ENCODE data around the gene ZNF70.
A peak's percentile ranks its signal among the peaks of the same experiment; 100 is the strongest.
"Not testable (repeated sequence)": the region's sequence is repeated elsewhere in the genome, so short reads cannot be mapped to it uniquely, and the experiment has no call there.

ZNF70 gene

DNA sequence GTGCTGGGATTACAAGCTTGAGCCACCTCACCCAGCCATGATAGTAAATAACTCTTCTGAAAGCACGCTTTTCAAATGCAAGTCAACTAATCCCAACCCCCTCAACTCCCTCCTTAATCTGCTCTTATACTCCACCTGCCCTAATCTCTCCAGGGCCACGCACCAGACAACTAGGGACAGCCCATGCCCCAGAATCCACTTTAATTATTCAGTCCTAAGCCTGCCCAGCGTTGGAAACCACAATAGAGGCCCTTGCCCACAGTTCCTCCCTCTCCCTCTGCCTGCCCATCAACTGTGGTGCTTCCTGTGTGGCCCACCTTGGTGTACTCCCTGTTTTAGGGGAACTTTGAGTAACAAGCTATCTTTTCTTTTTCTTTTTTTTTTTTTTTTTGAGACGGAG lies 6.0 kb upstream of the ZNF70 start:
- DNase-seq (ENCODE audit: low spot score): no peak

DNA sequence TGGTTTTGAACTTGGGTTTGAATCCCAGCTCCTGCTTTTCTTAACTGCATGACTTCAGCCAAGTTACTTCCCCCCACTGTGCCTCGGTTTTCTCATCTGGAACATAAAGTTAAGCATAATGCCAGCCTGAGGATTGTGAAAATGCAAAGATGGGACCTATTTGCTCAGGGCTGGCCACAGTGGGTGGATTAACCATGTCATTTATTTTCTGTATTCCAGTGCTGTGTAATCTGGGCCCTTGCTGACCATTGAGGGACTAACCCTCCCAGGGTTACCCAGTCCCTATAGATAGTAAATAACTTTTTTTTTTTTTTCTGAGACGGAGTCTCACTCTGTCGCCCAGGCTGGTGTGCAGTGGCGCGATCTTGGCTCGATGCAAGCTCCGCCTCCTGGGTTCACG lies 4.8 kb upstream of the ZNF70 start:
- DNase-seq (ENCODE audit: low spot score): no peak

DNA sequence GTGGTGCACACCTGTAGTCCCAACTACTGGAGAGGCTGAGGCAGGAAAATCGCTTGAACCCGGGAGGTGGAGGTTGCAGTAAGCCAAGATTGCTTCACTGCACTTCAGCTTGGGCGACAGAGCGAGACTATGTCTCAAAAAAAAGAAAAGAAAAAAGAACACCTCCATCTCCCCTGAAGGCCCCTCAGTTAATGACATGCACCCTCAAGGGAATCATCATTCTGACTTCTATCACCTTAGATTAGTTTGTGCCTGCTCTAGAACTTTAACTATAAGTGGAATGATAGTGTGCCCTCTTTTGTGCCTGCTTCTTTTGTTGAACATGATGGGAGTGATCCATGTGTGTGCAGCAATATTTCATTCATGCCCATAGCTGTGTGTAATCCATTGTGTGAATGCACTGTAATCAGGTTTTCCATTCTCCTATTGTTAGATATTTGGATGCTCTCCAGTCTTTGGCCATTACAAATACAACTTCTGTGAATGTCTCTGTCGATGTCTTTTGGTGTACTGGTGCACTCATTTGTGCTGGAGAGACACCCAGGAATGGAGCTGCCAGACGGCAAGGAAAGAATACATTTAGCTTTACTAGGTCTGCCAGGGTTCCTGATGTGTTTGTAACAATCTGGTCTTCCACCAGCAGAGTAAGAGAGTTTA lies 4.2 kb upstream of the ZNF70 start:
- DNase-seq (ENCODE audit: low spot score): no peak

DNA sequence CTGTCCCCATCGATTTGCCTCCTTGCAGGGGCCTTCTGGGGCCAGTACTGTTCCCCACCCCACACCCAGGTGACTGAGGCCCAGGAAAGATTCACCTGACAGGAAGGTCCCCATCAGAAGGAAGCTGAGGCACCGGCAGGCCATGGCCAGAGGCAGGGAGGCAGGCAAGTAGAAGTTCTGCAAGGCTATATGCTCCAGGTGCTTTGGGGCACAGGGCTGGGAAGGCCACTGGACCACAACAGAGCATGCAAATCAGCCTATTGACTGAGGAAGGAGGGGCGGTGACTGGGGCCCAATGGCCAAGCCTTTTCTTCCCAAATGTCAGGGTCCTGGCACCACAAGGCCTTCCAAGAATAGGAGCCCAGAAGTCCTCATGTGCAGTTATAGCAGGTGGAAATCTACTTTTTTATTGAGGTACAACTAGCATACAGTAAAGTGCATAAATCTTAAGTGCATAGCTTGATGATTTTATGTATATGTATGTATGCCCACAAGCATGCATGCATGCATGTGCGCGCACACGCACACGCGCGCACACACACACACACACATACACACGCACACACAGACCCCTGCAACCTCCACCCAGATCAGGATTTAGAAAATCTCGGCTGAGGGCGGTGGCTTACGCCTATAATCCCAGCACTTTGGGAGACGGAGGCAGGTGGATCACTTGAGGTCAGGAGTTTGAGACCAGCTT lies 3.5 kb upstream of the ZNF70 start, which contains the start of gene VPREB3:
Gene VPREB3, minus strand, starts transcription at position 206 of the 700 bp plus-strand sequence. Its CDS starts 62 bp downstream, at position 144.
- DNase-seq (ENCODE audit: low spot score): no peak

DNA sequence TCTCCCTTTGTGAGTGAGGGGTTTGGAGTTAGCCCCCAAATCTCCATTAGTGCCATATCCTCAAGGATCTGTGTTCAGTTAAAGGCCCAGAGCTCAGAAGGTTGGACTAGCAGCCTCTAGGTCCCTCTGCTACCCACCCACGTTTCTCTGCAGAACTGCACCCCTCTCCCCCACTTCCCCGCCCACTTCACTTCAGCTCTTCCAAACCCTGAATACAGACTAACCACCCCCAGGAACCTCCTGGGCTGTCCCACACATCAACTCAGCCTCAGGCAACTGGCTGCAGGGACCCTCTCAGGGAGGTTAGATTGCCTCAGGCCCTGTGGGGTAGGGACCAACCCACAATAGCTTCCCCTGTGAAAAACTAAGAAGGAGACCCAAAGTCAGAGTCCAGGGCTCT lies 2.5 kb upstream of the ZNF70 start:
- DNase-seq (ENCODE audit: low spot score): no peak

DNA sequence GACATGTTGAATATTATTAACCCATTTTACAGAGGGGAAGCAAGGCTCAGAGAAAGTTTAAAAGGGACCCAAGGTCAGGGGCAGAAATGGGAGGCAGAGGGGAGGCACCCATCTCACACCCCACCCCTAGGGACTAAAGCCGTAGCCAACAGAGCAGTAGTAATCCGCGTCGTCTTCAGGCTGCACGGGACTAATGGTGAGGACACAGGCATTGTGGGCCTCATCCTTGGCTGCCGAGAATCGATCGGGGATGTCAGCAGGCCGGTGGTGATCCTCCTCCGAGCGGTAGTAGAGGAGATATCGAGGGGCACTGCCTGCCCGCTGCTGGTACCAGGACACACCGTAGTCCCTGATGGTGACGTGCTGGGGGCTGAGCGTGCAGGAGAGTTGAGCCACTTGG lies 1.8 kb upstream of the ZNF70 start:
- DNase-seq (ENCODE audit: low spot score): no peak

DNA sequence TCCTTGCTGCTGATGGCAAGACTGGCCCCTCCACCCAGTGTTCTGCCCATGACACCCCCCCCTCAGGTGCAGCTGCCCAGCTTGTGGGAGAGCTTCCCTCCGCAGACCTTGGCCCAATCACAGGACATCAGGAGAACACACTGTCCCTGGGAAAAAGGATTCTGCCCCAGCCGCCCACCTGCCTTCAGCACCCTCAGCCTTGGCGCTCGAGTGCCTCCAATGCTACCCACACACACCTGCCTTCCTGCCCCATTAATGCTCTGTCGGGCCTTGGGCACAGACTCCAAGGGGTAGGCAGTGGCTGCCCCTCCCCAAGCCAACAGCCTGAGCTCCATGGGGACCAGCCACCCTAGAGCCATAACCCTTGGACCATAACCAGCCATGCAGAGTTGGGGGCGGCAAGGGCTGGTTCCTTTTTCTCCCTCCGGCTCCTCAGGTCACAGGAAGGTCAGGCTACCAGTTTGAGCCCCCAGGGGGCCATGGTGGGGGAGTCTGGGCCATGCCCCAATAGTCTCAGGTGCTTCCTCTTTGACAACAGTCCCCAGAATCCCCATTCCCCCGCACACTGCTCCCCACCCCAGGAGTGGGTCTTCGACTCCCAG lies 1.3 kb upstream of the ZNF70 start:
- DNase-seq (ENCODE audit: low spot score): no peak

DNA sequence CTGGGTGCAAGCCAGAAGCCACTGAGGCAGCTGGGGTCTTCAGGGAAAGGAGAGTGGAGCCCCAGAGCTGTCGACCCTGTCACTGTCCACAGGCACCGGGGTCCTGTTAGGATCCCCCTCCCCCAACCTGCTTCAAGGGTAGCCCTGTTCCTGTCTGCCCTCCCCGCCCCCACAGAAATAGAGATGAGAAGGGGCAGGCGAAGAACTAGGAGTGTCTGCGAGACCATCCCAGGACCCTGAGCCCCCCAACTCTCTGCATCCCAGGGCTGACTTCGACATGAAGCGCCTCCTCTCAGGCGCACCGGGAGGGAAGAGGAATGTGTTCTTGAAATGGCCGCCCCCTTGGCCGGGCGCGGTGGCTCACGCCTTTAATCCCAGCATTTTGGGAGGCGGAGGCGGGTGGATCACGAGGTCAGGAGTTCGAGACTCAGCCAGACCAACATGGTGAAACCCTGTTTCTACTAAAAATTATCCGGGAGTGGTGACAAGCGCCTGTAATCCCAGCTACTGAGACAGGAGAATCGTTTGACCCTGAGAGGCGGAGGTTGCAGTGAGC lies 607 bp upstream of the ZNF70 start:
- peak; percentile 36 for DNase-seq (ENCODE audit: low spot score)

DNA sequence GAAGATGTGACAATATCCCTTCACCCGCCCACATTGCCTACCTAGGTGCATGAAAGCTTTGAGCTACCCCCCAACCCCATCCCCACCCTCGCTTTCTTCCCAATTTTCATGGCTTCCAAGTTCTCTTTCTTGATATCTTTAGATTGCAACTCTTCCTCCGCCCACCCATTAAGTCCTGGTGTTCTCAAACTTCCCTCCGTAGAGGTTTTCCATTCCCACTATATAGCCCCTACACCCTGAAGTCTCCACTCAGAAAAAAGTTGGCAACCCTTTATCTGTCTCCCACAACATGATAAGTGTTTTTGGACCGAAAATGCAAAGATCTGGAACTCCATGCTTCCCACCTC lies 572 bp downstream of the ZNF70 start:
- DNase-seq (ENCODE audit: low spot score): no peak

DNA sequence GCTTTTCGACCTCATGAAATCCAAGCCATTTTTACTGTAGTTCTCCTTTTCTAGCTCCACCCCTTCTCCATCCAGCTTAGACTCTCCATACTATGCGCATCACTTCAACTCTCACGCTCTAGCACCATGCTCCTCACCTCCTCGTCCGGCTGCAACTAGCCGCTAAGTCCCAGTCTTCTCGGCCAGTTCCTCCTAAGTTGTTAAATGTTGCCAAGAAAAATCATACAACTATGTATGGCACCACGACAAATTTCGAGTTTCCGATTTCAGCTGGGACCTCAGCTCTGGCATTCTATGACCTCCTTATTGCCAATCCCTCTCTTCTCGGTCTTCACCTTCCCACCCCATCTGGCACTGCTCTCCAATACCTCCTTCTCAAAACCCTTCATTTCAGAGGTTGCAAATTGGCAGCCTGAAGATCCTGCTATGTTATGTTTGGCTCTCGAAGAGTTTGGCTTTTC lies 1.0 kb downstream of the ZNF70 start:
- no peak for DNase-seq (ENCODE audit: low spot score)

DNA sequence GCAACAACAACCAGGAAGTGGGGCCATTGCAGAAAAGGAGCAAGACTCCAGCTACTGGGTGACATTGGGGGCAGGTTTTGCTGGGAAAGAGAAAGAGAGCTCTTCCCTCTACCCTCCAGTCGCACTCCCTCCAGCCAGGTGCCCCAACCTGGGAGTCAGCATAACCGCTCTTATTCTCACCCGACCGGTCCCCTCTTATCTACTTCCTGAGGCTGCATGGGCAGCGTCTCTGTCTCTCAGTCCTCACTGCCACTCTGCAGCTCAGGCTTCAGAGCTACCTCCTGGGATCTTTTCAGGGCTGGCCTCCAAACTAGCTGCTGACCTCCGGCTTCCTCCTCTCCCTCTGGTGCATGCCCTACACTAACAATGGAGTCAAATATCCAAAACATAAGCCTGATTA lies 5.1 kb downstream of the ZNF70 start:
- DNase-seq (ENCODE audit: low spot score): no peak

DNA sequence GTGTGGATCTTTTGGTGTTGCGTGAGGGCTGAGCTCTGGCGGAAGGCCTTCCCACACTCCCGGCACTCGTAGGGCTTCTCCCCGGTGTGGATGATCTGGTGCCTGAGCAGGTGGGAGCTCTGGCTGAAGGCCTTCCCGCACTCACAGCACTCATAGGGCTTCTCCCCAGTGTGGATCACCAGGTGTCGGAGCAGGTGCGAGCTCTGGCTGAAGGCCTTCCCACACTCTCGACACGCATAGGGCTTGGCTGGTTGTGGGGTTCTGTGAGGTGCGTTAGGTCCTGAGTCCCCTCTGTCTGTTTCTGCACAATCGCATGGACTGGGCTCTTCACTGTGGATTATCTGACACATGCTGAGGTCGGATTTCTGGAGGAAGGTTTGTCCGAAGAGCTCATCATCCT lies 6.4 kb downstream of the ZNF70 start:
- no peak for DNase-seq (ENCODE audit: low spot score)

DNA sequence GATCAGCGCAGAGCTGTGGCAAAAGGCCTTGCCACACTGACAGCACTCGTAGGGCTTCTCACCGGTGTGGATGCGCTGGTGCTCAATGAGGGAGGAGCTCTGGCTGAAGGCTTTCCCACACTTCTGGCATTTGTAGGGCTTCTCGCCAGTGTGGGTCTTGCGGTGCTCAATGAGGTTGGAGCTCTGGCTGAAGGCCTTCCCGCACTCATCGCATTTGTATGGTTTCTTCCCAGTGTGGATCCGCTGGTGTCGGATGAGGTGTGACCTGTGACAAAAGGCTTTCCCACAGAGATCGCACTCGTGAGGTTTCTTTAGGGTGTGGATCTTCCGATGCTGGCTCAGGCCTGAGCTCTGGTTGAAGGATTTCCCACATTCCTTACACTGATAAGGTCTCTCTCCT lies 6.9 kb downstream of the ZNF70 start:
- no peak for DNase-seq (ENCODE audit: low spot score)

DNA sequence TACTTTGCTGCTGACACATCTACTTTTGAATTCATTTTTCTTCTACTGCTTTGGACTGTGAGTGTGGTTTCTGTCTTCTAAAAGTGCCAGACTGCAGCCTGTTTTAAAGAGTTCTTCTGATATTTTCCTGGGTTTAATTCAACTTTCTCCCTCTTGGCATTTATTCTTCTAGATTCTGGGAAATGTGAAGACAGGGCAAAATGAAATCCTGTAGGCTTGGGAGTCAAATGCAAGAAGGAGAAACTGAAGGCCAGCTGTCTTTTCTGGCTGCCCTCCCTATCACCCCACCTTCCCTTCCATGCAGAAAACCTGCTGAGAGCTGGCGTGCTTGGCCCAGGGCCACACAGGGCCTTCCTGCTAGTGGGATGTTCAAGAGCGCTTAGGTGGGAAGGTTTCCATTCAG lies 7.6 kb downstream of the ZNF70 start:
- peak; percentile 64 for DNase-seq (ENCODE audit: low spot score)

DNA sequence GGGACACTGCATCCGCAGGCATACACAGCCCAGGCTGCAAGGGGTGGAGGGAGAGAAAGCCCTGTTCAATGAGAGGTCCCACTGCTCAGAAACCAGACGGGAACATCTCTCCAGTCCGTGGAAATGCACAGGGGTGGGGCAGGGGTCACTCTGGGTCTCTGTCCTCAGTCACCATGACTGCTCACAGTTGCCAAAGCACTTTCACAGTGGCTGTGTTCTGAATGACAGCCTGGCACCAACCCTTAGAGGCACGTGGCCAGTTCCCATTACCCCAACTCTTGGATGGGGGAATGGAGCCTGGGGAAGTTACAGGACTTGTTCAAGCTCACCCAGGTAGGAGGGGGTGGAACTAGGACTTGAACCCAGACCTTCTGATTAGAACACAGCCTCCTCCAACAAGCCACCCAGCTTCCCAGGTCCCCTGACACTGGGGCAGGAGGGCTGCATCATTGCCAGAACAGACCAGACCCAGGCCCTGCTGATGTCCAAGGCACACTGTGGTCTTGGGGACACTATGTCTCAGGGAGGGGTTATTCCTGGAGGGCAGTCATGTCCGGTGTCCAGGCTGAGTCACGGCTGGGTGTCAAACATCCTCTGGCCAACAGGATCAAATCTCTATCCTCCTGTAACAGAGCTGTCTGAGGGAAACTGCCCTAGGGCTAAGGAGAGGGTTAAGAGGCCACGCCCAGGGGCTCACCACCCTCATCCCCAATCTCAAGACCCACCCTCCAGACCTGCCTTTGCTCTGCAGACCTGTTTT lies 8.2 kb downstream of the ZNF70 start:
- DNase-seq (ENCODE audit: low spot score): no peak

DNA sequence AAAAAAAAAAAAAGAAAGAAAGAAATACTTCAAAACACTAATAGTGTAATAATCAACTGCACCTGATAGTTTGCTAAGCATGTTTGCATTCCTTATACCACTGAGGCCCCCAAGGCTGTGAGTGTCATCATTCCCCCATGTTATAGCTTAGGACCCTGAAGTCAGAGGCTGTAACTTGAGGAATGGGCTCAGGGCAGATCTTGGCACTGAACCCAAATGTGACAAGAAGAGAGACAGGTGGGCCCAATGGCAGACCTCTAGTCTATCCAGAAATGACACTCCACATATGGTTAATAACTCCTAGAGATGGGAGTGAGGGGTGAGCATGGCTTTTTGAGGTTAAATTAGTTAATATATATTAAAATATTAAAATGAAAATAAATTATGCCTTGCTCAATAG lies 13.2 kb downstream of the ZNF70 start:
- DNase-seq (ENCODE audit: low spot score): no peak

DNA sequence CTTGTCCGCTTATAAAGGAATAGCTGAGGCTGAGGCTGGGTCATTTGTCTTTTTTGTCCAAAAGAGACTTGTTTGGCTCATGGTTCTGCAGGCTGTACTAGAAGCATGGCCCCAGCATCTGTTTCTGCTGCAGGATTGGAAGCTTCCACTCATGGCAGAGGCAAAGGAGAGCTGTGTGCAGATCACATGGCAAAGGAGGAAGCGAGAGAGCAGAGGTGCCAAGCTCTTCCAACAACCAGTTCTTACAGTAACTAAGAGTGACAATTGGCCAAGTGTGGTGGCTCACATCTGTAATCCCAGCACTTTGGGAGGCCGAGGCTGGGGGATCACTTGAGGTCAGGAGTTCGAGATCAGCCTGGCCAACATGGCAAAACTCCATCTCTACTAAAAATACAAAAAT lies 22.8 kb downstream of the ZNF70 start:
- not testable (repeated sequence) for DNase-seq (ENCODE audit: low spot score)

DNA sequence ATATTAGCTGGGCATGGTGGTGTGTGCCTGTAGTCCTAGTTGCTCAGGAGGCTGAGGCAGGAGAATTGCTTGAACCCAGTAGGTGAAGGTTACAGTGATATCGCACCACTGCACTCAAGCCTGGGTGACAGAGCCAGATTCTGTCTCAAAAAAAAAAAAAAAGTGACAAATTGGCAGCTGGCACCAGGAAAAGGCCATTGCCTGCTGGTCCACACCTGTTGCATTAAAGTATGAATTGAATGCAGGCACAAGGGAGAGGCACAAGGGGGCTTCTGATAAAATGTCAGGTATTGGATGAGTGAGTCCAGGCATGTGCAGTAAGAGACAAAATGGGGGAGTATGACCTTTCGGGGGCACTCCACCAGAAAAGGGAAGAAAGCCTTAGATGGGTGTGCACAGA lies 28.2 kb downstream of the ZNF70 start:
- DNase-seq (ENCODE audit: low spot score): no peak

DNA sequence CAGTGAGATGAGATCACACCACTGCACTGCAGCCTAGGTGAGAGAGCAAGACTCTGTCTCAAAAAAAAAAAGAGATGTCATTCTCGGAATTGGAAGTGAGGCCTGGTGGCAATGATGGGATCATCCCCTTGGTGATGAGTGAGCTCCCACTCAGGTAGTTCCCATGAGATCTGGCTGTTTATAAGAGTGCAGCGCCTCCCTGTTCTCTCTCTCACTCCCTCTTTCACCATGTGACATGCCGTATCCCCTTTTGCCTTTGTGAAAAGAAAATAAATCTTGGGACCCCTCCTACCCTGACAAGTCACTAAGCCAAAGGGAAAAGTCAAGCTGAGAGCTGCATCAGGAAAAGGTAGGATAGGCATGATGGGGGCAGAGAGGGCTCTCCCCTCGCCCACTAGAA lies 28.8 kb downstream of the ZNF70 start:
- DNase-seq (ENCODE audit: low spot score): no peak

DNA sequence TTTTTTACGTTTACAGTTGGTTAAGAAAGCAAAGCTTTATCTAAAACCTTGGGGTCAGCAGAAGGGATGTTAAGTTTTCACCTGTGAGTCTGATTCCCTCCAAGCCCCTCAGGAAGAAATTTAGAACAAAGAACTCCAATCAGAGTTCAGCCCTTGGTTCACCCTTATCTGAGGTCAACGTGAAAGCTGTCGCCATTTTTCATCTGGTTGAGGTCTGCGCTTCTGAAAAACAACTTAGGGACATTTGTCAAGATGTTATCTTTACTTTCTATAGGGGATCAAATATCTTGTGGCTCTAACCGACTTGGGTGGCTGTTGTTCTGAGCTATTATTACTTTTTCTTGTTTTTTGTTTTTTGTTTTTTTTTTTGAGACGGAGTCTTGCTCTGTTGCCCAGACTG lies 30.1 kb downstream of the ZNF70 start:
- DNase-seq (ENCODE audit: low spot score): no peak

DNA sequence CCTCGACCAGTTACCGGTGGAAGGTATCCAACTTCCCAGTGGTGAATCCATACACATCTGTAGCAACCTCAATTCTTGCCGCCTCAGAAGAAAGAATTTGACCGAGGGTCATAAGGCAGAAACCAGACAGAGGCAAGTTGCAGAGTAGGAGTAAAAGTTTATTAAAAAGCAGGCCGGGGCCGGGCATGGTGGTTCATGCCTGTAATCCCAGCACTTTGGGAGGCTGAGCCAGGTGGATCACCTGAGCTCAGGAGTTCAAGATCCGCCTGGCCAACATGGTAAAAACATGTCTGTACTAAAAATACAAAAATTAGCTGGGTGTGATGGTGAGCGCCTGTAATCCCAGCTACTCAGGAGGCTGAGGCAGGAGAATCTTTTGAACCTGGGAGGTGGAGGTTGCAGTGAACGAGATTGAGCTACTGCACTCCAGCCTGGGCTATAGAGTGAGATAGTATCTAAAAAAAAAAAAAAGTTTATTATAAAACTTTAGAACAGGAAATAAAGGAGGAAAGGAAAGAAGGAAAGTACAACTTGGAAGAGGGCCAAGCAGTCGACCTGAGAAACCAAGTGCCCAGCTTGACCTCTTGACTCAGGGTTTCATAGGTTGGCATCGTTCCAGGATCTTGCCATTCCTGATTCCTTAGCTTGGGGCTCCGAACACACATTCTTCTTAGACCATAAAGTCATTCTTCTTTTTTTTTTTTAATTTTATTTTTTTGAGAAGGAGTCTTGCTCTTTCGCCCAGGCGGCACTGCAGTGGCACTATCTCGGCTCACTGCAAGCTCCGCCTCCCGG lies 32.3 kb downstream of the ZNF70 start:
- no peak for DNase-seq (ENCODE audit: low spot score)

Measured in cerebellar cortex (tissue), 1 donor.